ENCODE measurements around the gene PTPRM.

DNA sequence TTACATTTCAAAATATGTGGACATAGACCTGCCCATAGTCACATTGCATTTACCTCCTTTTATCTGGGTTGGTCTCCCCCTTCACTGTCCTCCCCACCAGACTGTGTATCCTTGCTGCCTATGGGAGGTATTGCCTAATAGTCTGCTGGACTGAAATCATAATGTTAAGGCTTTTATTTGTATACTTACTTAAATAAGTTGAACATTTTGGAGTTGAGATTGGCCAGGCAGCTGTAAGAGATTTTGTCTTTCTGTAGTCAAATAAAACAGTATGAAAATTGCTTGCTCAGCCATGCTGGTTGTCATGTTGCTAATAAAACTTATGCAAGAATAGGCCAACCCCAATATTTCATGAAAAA is 280.9 kb downstream of the PTPRM start:
- TF ChIP-seq, protein P1, sequence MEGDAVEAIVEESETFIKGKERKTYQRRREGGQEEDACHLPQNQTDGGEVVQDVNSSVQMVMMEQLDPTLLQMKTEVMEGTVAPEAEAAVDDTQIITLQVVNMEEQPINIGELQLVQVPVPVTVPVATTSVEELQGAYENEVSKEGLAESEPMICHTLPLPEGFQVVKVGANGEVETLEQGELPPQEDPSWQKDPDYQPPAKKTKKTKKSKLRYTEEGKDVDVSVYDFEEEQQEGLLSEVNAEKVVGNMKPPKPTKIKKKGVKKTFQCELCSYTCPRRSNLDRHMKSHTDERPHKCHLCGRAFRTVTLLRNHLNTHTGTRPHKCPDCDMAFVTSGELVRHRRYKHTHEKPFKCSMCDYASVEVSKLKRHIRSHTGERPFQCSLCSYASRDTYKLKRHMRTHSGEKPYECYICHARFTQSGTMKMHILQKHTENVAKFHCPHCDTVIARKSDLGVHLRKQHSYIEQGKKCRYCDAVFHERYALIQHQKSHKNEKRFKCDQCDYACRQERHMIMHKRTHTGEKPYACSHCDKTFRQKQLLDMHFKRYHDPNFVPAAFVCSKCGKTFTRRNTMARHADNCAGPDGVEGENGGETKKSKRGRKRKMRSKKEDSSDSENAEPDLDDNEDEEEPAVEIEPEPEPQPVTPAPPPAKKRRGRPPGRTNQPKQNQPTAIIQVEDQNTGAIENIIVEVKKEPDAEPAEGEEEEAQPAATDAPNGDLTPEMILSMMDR (IDR thresholded peaks at IDR 0.05; ENCODE audit: control extremely low read depth in 1 of 3, insufficient read depth in 1 of 3, low read depth in 1 of 3, low read length in 3 of 3), result no peak
- no peak for TF ChIP-seq POLR2A (IDR thresholded peaks at IDR 0.05; ENCODE audit: control extremely low read depth in 1 of 2, low read depth in 2 of 2, low read length in 2 of 2)
- TF ChIP-seq ATF3 (IDR thresholded peaks at IDR 0.05; ENCODE audit: insufficient read depth, low read depth, low read length), result no peak
- no peak for TF ChIP-seq USF2 (IDR thresholded peaks at IDR 0.05; ENCODE audit: low read length)
- no peak for TF ChIP-seq RXRA (IDR thresholded peaks at IDR 0.05; ENCODE audit: insufficient read depth, low read depth, low read length)
- TF ChIP-seq GABPA (IDR thresholded peaks at IDR 0.05; ENCODE audit: borderline replicate concordance, insufficient read depth, low read length), result no peak
- TF ChIP-seq CEBPB (IDR thresholded peaks at IDR 0.05; ENCODE audit: low read depth, low read length), result no peak
- TF ChIP-seq TAF1 (IDR thresholded peaks at IDR 0.05; ENCODE audit: low read depth, low read length), result no peak
- TF ChIP-seq SP1 (IDR thresholded peaks at IDR 0.05; ENCODE audit: low read depth, low read length), result no peak
- TF ChIP-seq EZH2 (IDR thresholded peaks at IDR 0.05; ENCODE audit: low read depth, low read length, severe bottlenecking), result no peak
- TF ChIP-seq RBBP5 (IDR thresholded peaks at IDR 0.05; ENCODE audit: borderline replicate concordance, low read depth, low read length), result no peak
- TF ChIP-seq ATF2 (IDR thresholded peaks at IDR 0.05; ENCODE audit: low read length), result no peak
